Measurements from ENCODE around the gene KIF5B. TPM values are rescaled to one million over a fixed set of nuclear protein-coding genes. Genes with fewer than 3 reads are reported as not detected.
"Not testable (repeated sequence)": the region's sequence is repeated elsewhere in the genome, so short reads cannot be mapped to it uniquely, and the experiment has no call there.

KIF5B gene
- total RNA-seq, 1 experiment from 2014 or later: 63.2 TPM

DNA sequence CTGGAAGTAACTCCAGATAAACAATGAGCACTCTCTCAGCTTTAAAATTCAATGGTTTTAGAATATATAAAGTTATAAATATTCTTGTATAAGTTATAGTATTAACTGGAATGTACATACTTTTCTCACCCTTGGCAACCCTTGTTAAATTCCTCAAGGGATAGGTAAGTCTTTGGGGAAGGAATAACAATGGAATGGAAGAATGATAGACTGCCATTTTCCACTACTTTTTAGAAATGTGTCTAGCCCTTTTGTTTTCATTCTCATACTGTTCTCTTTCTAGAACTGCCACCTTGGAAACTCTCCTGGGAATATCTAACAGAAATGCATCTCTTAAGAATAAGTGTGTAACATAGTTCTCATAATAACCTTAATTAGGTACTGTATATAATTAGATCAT is 8.3 kb downstream of the KIF5B start (continued):
- TF ChIP-seq, protein P1, sequence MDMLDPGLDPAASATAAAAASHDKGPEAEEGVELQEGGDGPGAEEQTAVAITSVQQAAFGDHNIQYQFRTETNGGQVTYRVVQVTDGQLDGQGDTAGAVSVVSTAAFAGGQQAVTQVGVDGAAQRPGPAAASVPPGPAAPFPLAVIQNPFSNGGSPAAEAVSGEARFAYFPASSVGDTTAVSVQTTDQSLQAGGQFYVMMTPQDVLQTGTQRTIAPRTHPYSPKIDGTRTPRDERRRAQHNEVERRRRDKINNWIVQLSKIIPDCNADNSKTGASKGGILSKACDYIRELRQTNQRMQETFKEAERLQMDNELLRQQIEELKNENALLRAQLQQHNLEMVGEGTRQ (CRISPR knock-in tag; IDR thresholded peaks at IDR 0.05): no peak
- TF ChIP-seq, protein P2, sequence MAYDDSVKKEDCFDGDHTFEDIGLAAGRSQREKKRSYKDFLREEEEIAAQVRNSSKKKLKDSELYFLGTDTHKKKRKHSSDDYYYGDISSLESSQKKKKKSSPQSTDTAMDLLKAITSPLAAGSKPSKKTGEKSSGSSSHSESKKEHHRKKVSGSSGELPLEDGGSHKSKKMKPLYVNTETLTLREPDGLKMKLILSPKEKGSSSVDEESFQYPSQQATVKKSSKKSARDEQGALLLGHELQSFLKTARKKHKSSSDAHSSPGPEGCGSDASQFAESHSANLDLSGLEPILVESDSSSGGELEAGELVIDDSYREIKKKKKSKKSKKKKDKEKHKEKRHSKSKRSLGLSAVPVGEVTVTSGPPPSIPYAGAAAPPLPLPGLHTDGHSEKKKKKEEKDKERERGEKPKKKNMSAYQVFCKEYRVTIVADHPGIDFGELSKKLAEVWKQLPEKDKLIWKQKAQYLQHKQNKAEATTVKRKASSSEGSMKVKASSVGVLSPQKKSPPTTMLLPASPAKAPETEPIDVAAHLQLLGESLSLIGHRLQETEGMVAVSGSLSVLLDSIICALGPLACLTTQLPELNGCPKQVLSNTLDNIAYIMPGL (CRISPR knock-in tag; IDR thresholded peaks at IDR 0.05): no peak
- TF ChIP-seq, protein P3, sequence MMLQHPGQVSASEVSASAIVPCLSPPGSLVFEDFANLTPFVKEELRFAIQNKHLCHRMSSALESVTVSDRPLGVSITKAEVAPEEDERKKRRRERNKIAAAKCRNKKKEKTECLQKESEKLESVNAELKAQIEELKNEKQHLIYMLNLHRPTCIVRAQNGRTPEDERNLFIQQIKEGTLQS (CRISPR knock-in tag; conservative IDR thresholded peaks at IDR 0.05): no peak
- no peak for TF ChIP-seq CREM (CRISPR knock-in tag; IDR thresholded peaks at IDR 0.05)
- TF ChIP-seq, protein P4, sequence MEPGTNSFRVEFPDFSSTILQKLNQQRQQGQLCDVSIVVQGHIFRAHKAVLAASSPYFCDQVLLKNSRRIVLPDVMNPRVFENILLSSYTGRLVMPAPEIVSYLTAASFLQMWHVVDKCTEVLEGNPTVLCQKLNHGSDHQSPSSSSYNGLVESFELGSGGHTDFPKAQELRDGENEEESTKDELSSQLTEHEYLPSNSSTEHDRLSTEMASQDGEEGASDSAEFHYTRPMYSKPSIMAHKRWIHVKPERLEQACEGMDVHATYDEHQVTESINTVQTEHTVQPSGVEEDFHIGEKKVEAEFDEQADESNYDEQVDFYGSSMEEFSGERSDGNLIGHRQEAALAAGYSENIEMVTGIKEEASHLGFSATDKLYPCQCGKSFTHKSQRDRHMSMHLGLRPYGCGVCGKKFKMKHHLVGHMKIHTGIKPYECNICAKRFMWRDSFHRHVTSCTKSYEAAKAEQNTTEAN (CRISPR knock-in tag; IDR thresholded peaks at IDR 0.05): no peak
- TF ChIP-seq, protein P5, sequence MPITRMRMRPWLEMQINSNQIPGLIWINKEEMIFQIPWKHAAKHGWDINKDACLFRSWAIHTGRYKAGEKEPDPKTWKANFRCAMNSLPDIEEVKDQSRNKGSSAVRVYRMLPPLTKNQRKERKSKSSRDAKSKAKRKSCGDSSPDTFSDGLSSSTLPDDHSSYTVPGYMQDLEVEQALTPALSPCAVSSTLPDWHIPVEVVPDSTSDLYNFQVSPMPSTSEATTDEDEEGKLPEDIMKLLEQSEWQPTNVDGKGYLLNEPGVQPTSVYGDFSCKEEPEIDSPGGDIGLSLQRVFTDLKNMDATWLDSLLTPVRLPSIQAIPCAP (CRISPR knock-in tag; IDR thresholded peaks at IDR 0.05): no peak
- no peak for TF ChIP-seq GRHL2 (CRISPR knock-in tag; IDR thresholded peaks at IDR 0.05; ENCODE audit: insufficient replicate concordance, severe bottlenecking)
- no peak for TF ChIP-seq HMGA2 (CRISPR knock-in tag; IDR thresholded peaks at IDR 0.05)

DNA sequence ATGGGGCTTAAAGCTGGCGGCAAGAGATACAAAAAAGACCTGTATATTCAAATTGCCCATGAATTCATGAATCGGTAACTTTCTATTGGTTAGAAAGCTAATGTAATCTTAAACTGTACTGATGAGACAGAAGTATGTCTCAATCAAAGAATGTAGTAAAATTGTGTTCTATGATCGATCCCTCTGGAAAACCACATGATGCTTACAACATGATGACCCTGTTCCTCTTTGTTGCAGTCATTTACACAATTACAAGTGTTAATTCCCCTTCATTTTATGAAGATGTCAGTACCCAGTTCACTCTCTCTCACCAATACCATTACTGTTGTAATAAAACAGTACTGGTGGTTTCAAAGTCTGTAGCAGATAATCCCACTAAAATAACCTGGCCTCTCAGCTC is 10.1 kb downstream of the KIF5B start:
- H3K4me3 Mint-ChIP-seq: no peak overlapping the region
- ChIA-PET CTCF (no interaction called here), POLR2A (no interaction called here)

DNA sequence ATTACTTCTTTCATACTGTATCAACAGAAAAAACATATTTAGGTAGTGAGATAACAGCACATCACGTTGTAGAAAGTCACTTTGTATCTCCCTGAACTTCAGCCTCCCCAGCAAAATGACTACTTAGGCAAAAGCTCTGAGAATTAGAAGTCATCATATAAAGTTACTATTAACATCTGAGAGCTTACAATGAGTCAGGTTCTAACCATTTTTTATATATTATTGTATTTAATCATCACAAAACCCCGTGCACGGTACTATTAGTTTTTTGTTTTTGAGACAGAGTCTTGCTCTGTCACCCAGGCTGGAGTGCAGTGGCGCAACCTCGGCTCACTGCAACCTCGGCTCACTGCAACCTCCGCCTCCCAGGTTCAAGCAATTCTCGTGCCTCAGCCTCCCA is 13.5 kb downstream of the KIF5B start:
- H3K4me3 Mint-ChIP-seq; DNase-seq (ENCODE audit: low spot score); H3K27me3 Mint-ChIP-seq (ENCODE audit: low read depth); CTCF ChIA-PET; ATAC-seq; H3K9me3 Mint-ChIP-seq; POLR2A ChIA-PET: not testable (repeated sequence)
- H3K27ac Mint-ChIP-seq: peak overlapping the region; percentile 92; the same call in 1 of the 2 replicates
- peaks cover 68% of the 10 kb centered on the region for H3K36me3 Mint-ChIP-seq
- H3K4me1 Mint-ChIP-seq: peaks cover 10% of the 10 kb centered on the region

More for the DNA sequence above, 10.1 kb downstream of the KIF5B start:
- Mint-ChIP-seq H3K27ac (no peak overlapping the region), H3K36me3 (peaks cover 51% of the 10 kb centered on the region), H3K9me3 (no peaks in the 10 kb centered on the region), H3K4me1 (peaks cover 31% of the 10 kb centered on the region), H3K27me3 (ENCODE audit: low read depth) (no peaks in the 10 kb centered on the region)
- no peak for DNase-seq (ENCODE audit: low spot score)
- TF ChIP-seq, protein P6, sequence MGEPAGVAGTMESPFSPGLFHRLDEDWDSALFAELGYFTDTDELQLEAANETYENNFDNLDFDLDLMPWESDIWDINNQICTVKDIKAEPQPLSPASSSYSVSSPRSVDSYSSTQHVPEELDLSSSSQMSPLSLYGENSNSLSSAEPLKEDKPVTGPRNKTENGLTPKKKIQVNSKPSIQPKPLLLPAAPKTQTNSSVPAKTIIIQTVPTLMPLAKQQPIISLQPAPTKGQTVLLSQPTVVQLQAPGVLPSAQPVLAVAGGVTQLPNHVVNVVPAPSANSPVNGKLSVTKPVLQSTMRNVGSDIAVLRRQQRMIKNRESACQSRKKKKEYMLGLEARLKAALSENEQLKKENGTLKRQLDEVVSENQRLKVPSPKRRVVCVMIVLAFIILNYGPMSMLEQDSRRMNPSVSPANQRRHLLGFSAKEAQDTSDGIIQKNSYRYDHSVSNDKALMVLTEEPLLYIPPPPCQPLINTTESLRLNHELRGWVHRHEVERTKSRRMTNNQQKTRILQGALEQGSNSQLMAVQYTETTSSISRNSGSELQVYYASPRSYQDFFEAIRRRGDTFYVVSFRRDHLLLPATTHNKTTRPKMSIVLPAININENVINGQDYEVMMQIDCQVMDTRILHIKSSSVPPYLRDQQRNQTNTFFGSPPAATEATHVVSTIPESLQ (CRISPR knock-in tag; IDR thresholded peaks at IDR 0.05): no peak
- no peak for TF ChIP-seq FOXP1 (CRISPR knock-in tag; IDR thresholded peaks at IDR 0.05; ENCODE audit: borderline replicate concordance)
- no peak for ATAC-seq

DNA sequence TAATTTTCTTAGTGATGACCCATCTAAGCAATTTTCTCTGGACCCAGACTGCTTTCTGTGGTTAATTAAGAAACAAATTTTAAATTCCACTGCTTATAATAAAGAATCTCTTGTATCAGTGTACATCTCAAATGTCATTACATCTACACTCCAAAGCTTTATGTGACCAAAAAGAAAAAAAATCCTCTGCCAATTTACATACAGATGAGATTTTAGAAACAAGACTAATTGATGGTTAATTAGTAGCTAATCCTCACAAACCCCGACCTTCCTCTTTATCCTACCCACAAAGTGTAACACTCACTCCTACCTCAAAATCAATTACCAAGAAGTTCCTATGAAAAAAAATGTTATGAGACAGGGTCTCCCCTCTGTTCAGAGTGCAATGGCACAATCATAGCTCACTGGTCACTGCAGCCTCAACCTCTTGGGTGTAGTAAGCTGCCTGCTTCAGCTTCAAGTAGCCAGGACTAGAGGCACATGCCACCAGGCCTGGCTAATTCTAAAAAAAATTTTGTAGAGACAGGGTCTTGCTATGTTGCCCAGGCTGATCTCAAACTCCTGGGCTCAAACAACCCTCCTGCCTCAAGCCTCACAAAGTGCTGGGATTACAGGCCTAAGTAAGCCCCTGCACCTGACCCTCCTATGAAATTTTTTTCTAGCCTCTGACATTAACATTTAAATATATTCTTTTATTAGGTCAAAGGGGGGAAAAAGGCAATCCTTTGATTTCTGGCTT is 14.8 kb downstream of the KIF5B start:
- TF ChIP-seq ZNF121 (CRISPR knock-in tag; IDR thresholded peaks at IDR 0.05): peak; percentile 89
- no peak for TF ChIP-seq SOX15 (CRISPR knock-in tag; IDR thresholded peaks at IDR 0.05)
- TF ChIP-seq, protein P7, sequence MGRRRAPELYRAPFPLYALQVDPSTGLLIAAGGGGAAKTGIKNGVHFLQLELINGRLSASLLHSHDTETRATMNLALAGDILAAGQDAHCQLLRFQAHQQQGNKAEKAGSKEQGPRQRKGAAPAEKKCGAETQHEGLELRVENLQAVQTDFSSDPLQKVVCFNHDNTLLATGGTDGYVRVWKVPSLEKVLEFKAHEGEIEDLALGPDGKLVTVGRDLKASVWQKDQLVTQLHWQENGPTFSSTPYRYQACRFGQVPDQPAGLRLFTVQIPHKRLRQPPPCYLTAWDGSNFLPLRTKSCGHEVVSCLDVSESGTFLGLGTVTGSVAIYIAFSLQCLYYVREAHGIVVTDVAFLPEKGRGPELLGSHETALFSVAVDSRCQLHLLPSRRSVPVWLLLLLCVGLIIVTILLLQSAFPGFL (CRISPR knock-in tag; IDR thresholded peaks at IDR 0.05; ENCODE audit: borderline replicate concordance): no peak
- no peak for TF ChIP-seq SMAD3 (CRISPR knock-in tag; IDR thresholded peaks at IDR 0.05; ENCODE audit: borderline replicate concordance)
- TF ChIP-seq, protein P8, sequence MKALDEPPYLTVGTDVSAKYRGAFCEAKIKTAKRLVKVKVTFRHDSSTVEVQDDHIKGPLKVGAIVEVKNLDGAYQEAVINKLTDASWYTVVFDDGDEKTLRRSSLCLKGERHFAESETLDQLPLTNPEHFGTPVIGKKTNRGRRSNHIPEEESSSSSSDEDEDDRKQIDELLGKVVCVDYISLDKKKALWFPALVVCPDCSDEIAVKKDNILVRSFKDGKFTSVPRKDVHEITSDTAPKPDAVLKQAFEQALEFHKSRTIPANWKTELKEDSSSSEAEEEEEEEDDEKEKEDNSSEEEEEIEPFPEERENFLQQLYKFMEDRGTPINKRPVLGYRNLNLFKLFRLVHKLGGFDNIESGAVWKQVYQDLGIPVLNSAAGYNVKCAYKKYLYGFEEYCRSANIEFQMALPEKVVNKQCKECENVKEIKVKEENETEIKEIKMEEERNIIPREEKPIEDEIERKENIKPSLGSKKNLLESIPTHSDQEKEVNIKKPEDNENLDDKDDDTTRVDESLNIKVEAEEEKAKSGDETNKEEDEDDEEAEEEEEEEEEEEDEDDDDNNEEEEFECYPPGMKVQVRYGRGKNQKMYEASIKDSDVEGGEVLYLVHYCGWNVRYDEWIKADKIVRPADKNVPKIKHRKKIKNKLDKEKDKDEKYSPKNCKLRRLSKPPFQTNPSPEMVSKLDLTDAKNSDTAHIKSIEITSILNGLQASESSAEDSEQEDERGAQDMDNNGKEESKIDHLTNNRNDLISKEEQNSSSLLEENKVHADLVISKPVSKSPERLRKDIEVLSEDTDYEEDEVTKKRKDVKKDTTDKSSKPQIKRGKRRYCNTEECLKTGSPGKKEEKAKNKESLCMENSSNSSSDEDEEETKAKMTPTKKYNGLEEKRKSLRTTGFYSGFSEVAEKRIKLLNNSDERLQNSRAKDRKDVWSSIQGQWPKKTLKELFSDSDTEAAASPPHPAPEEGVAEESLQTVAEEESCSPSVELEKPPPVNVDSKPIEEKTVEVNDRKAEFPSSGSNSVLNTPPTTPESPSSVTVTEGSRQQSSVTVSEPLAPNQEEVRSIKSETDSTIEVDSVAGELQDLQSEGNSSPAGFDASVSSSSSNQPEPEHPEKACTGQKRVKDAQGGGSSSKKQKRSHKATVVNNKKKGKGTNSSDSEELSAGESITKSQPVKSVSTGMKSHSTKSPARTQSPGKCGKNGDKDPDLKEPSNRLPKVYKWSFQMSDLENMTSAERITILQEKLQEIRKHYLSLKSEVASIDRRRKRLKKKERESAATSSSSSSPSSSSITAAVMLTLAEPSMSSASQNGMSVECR (CRISPR knock-in tag; IDR thresholded peaks at IDR 0.05; ENCODE audit: borderline replicate concordance): no peak
- no peak for TF ChIP-seq FOXJ3 (CRISPR knock-in tag; IDR thresholded peaks at IDR 0.05; ENCODE audit: borderline replicate concordance)
- peaks cover 10% of the 10 kb centered on the region for H3K4me1 Mint-ChIP-seq
- ChIA-PET CTCF (no interaction called here), POLR2A (no interaction called here)
- no peak for ATAC-seq
- H3K36me3 Mint-ChIP-seq: peaks cover 70% of the 10 kb centered on the region
- no peaks in the 10 kb centered on the region for H3K9me3 Mint-ChIP-seq
- H3K4me3 Mint-ChIP-seq: no peak overlapping the region
- DNase-seq (ENCODE audit: low spot score): no peak
- H3K27me3 Mint-ChIP-seq (ENCODE audit: low read depth): no peaks in the 10 kb centered on the region
- H3K27ac Mint-ChIP-seq: peak overlapping the region; percentile 13
